Right atrium auricular region (tissue), 2 donors: ENCODE data around the gene GNAT3. TPM values are rescaled to one million over a fixed set of nuclear protein-coding genes. Genes with fewer than 3 reads are reported as not detected.

Source experiments
- DNase-seq: peaks from one replicate; pipeline ENCODE4 v3.0.0-alpha.2; 2019; ENCODE audit warnings: low spot score
- H3K27ac ChIP-seq, 2 donors: fragments of 200-600 bp; sonication (generic); 1 replicate in 1 of 2; 2 replicates in 1 of 2; pipeline ENCODE4 v1.5.1; 2016 to 2019
- H3K27me3 ChIP-seq, 2 donors: fragments of 200-600 bp; sonication (generic); one replicate each; pipeline versions ENCODE4 v1.5.1 to v1.6.0; 2017 to 2019
- H3K36me3 ChIP-seq: fragments of 200-600 bp; sonication (generic); one replicate; pipeline ENCODE4 v1.5.1; 2016
- H3K4me1 ChIP-seq, 2 donors: fragments of 200-600 bp; sonication (generic); one replicate each; pipeline versions ENCODE4 v1.5.1 to v1.6.0; 2017 to 2019
- H3K4me3 ChIP-seq, 2 donors: fragments of 200-600 bp; sonication (generic); 1 replicate in 1 of 2; 2 replicates in 1 of 2; pipeline ENCODE4 v1.5.1; 2017 to 2019; ENCODE audit warnings: mild to moderate bottlenecking in 1 of 2, moderate library complexity in 1 of 2
- H3K9me3 ChIP-seq, 2 donors: fragments of 200-600 bp; sonication (generic); one replicate each; pipeline ENCODE4 v1.5.1; 2019
- total RNA-seq, 2 donors: library from RNA; depleted of rRNA; stranded (reverse); fragments of >200 nt; gene quantifications; one replicate each; pipeline ENCODE4 v1.1.0, GENCODE V29; 2016
- TF ChIP-seq, protein P1 (sequence below), 2 donors: fragments of 200-600 bp; sonication (generic); IDR thresholded peaks; one replicate each; pipeline ENCODE4 v1.5.1; 2019; ENCODE audit warnings: antibody characterized with exemption in 2 of 2

Gene GNAT3
- total RNA-seq, 2 donors from 2014 or later, result not detected

DNA sequence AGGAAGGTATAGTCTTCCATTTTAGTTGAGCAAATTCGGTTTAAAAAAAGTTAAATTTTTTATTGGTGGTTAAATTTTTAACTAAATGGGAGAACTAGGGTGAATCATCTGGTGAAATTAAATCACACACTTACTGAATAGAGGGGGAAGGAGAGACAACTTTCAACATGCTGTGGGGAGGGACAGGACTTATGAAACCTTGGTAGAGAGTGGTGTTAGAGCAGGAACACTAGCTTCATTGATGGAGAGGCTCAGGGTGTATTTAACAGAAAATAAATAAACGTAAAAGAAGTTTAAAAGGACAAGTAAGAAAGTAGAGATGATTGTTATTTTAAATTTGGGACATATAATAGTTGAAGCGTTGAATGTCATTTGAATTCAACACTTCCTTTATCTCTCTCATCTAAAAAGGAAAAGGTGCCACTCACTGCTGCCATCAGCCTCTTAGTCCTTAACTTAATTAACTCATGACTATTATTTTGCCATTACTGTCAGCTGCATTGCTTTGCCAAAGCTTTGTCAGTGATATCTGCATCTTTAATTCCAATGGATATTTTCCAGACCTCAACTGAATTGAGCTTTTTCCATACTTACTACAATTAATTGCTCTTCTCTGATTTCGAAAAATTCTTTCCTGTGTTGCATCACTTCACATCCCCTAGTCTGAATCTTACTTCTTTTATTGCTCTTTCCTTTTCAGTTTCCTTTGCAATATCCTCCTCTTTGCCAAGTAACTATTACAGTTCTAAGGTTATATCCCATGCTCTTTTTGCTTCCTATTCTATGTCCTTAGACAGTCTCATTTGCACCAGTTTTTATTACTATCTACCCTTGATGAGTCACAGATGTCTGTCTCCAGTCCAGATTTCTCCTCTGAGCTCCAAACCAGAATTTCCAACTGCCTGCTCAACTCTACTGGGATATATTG is 71.7 kb downstream of the GNAT3 start:
- no peaks in the 10 kb centered on the region for H3K36me3 ChIP-seq
- H3K4me1 ChIP-seq, result peaks cover 0 to 9% of the 10 kb centered on the region in 2 donors
- H3K9me3 ChIP-seq, result peaks cover 0 to 6% of the 10 kb centered on the region in 2 donors
- DNase-seq, result no peak
- TF ChIP-seq, protein P1, sequence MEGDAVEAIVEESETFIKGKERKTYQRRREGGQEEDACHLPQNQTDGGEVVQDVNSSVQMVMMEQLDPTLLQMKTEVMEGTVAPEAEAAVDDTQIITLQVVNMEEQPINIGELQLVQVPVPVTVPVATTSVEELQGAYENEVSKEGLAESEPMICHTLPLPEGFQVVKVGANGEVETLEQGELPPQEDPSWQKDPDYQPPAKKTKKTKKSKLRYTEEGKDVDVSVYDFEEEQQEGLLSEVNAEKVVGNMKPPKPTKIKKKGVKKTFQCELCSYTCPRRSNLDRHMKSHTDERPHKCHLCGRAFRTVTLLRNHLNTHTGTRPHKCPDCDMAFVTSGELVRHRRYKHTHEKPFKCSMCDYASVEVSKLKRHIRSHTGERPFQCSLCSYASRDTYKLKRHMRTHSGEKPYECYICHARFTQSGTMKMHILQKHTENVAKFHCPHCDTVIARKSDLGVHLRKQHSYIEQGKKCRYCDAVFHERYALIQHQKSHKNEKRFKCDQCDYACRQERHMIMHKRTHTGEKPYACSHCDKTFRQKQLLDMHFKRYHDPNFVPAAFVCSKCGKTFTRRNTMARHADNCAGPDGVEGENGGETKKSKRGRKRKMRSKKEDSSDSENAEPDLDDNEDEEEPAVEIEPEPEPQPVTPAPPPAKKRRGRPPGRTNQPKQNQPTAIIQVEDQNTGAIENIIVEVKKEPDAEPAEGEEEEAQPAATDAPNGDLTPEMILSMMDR (IDR thresholded peaks at IDR 0.05), result no peak
- no peaks in the 10 kb centered on the region for H3K27me3 ChIP-seq
- H3K4me3 ChIP-seq, result no peak overlapping the region
- peak overlapping the region in 1 of 2 donors; percentile 8 for H3K27ac ChIP-seq

DNA sequence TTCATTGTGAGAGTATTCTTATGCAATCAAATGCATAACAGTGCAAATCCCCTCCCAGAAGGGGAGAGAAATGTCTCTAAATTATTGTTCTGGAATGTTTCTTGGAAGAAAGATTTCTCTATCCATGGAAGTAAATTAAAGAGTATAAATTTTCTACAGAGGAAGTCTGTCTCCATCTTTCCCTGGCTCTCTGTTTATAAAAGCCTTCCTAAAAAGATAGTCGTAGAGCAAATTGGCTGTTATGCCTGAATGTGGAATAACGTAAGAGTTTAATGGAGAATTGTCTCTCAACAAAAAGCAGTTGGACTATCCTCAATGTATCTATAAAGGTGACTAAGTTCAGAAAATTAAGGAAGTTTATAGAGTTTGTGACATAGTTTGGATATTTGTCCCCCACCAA is 76.3 kb downstream of the GNAT3 start:
- TF ChIP-seq, protein P1 (IDR thresholded peaks at IDR 0.05), result no peak
- Histone ChIP-seq H3K9me3 (peaks cover 0 to 6% of the 10 kb centered on the region in 2 donors), H3K4me3 (no peak overlapping the region), H3K36me3 (no peaks in the 10 kb centered on the region), H3K27ac (no peak overlapping the region), H3K4me1 (peaks cover 0 to 5% of the 10 kb centered on the region in 2 donors), H3K27me3 (no peaks in the 10 kb centered on the region)
- DNase-seq, result no peak

DNA sequence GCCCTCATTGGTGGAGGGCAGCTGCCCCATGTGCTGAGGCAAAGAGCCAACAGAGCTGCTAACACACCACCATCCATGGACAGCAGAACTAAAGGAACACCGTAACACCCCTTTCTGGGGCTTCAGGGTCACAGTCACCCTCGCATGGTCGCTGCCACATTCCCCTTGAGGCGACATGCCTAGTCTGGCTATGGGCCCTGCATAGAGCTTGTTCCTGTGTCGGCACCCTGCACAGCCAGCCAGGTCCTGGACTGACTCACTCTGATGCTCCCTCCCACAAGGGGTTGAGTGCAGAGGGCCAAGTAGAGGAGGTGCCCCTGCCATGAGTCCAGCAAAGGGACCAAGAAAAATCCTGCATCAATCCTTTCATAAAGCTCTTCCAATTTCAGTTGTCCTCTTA is 77.8 kb downstream of the GNAT3 start:
- Histone ChIP-seq H3K27ac (no peak overlapping the region), H3K4me3 (no peak overlapping the region), H3K36me3 (no peaks in the 10 kb centered on the region), H3K4me1 (no peaks in the 10 kb centered on the region), H3K9me3 (peaks cover 0 to 6% of the 10 kb centered on the region in 2 donors), H3K27me3 (no peaks in the 10 kb centered on the region)
- no peak for DNase-seq
- TF ChIP-seq, protein P1 (IDR thresholded peaks at IDR 0.05), result no peak

DNA sequence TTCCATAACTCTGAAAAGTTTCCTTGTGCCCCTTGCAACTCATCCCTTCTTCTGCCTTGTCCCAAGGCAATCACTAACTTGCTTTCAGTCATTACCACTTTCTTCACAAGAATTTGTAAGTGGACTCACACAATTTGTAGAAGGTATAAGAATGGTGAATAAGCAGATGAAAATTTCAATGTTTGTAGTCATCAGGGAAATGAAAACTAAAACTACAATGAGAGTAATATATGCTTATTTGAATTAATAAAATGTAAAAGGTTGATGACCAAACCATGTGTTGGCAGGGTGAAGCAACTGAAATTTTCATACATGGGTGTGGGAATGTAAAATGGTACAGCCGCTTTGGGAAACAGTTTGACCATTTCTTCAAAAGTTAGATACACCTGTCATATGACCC is 79.7 kb downstream of the GNAT3 start:
- no peak overlapping the region for H3K27ac ChIP-seq
- TF ChIP-seq, protein P1 (IDR thresholded peaks at IDR 0.05), result no peak
- no peaks in the 10 kb centered on the region for H3K4me1 ChIP-seq

DNA sequence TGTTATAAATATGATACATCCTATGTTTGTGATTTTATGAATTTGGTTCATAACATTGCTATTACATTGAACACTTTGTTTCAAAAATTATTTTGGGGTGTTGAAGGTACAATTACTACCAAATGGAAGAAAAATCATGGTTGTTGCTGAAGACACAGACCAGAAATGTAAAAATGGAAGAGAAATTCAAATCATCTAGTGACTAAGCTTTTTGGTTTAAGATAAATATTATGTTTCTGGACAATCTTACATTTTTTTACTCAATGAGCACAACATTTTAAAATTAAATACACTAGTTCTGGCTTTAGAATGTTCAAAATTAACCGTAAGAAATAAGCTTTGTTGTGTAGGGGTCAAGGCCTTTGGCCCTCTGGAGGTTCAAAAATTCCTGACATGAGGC is 82.7 kb downstream of the GNAT3 start:
- no peak for DNase-seq
- Histone ChIP-seq H3K36me3 (no peaks in the 10 kb centered on the region), H3K27ac (no peak overlapping the region), H3K4me1 (no peaks in the 10 kb centered on the region), H3K27me3 (no peaks in the 10 kb centered on the region), H3K4me3 (no peak overlapping the region), H3K9me3 (no peaks in the 10 kb centered on the region)
- TF ChIP-seq, protein P1 (IDR thresholded peaks at IDR 0.05), result no peak

More for the DNA sequence above, 79.7 kb downstream of the GNAT3 start:
- peaks cover 0 to 3% of the 10 kb centered on the region in 2 donors for H3K9me3 ChIP-seq
- H3K27me3 ChIP-seq, result no peaks in the 10 kb centered on the region
- no peaks in the 10 kb centered on the region for H3K36me3 ChIP-seq
- DNase-seq, result no peak
- H3K4me3 ChIP-seq, result no peak overlapping the region
